Neutrophil (primary cell): ENCODE data around the gene SLC30A10.

Experiments
- H3K27ac ChIP-seq: fragments of 200-600 bp; sonication (generic); 2 replicates; pipeline ENCODE4 v1.5.1; 2016; ENCODE audit warnings: mild to moderate bottlenecking, moderate library complexity
- H3K27me3 ChIP-seq: fragments of 200-600 bp; sonication (generic); 2 replicates; pipeline ENCODE4 v1.6.0; 2016; ENCODE audit warnings: mild to moderate bottlenecking
- H3K36me3 ChIP-seq: fragments of 200-600 bp; sonication (generic); 2 replicates; pipeline ENCODE4 v1.5.1; 2017
- H3K4me1 ChIP-seq, 2 experiments: fragments of 200-600 bp in 1 of 2; sonication (generic) in 1 of 2; 1 replicate in 1 of 2; 2 replicates in 1 of 2; pipeline versions ENCODE4 v1.5.1 to v1.6.1; 2013 to 2016; ENCODE audit warnings: low read depth in 1 of 2, low read length in 1 of 2, mild to moderate bottlenecking in 1 of 2, moderate library complexity in 1 of 2; ENCODE audit not compliant: control insufficient read depth in 1 of 2, insufficient read depth in 1 of 2
- H3K4me3 ChIP-seq, 2 experiments: fragments of 200-600 bp in 1 of 2; sonication (generic) in 1 of 2; 1 replicate in 1 of 2; 2 replicates in 1 of 2; pipeline ENCODE4 v1.5.1; 2013 to 2016; ENCODE audit warnings: low read depth in 1 of 2, low read length in 1 of 2, mild to moderate bottlenecking in 1 of 2, moderate library complexity in 1 of 2
- H3K9me3 ChIP-seq: fragments of 200-600 bp; sonication (generic); 2 replicates; pipeline ENCODE4 v1.5.1; 2016
- CTCF ChIP-seq: fragments of 200-600 bp; sonication (generic); IDR thresholded peaks from 2 replicates; pipeline ENCODE4 v1.5.1; 2016; ENCODE audit warnings: antibody characterized with exemption

The SLC30A10 gene

GRCh38 chr1:219927956-219928790, at the start of gene SLC30A10:
Gene SLC30A10 (minus strand): TSS chr1:219928557. CDS start chr1:219928440, 117 bp downstream.
- Histone ChIP-seq H3K9me3 (no peaks in the 10 kb centered on the region), H3K4me1 (no peaks in the 10 kb centered on the region), H3K27ac (no peak within 1 kb of the TSS), H3K36me3 (no peaks in the 10 kb centered on the region), H3K27me3 (peaks cover 81% of the 10 kb centered on the region), H3K4me3 (no peak within 1 kb of the TSS)
- no peak for TF ChIP-seq CTCF

- Histone ChIP-seq H3K27ac (no peak overlapping the region), H3K9me3 (no peaks in the 10 kb centered on the region), H3K4me3 (no peak overlapping the region), H3K4me1 (no peaks in the 10 kb centered on the region), H3K36me3 (peaks cover 53% of the 10 kb centered on the region), H3K27me3 (no peaks in the 10 kb centered on the region)
- no peak for TF ChIP-seq CTCF
Observed at GRCh38 chr1:219973213-219973612, 44.9 kb upstream of the SLC30A10 start.

- no peaks in the 10 kb centered on the region for H3K9me3 ChIP-seq
- H3K27ac ChIP-seq: no peak overlapping the region
- no peaks in the 10 kb centered on the region for H3K4me1 ChIP-seq
- no peak overlapping the region for H3K4me3 ChIP-seq
- peaks cover 30% of the 10 kb centered on the region for H3K36me3 ChIP-seq
- no peaks in the 10 kb centered on the region for H3K27me3 ChIP-seq
- no peak for TF ChIP-seq CTCF
Observed at GRCh38 chr1:219967361-219967760, 39.0 kb upstream of the SLC30A10 start.

GRCh38 chr1:219966071-219966349, 37.7 kb upstream of the SLC30A10 start:
- H3K9me3 ChIP-seq: no peaks in the 10 kb centered on the region
- TF ChIP-seq CTCF: no peak
- H3K4me1 ChIP-seq: no peaks in the 10 kb centered on the region
- no peak overlapping the region for H3K4me3 ChIP-seq
- no peaks in the 10 kb centered on the region for H3K27me3 ChIP-seq
- no peak overlapping the region for H3K27ac ChIP-seq
- H3K36me3 ChIP-seq: peaks cover 25% of the 10 kb centered on the region

GRCh38 chr1:219965285-219966070, 37.1 kb upstream of the SLC30A10 start:
- H3K27ac ChIP-seq: no peak overlapping the region
- no peak overlapping the region for H3K4me3 ChIP-seq
- H3K27me3 ChIP-seq: no peaks in the 10 kb centered on the region
- H3K9me3 ChIP-seq: no peaks in the 10 kb centered on the region
- no peaks in the 10 kb centered on the region for H3K4me1 ChIP-seq
- H3K36me3 ChIP-seq: peaks cover 24% of the 10 kb centered on the region
- TF ChIP-seq CTCF: no peak
